GM18498 (cell line): Measurements from ENCODE around the gene DCLK2.

Source experiments
- ATAC-seq: cut with Tn5 transposase; IDR thresholded peaks from one replicate; pipeline ENCODE4 v1.9.1; 2021; ENCODE audit warnings: mild to moderate bottlenecking, moderate library complexity; ENCODE audit not compliant: unreplicated experiment

Gene DCLK2

GRCh38 chr4:150234246-150234645, 156.0 kb downstream of the DCLK2 start:
- no peak for ATAC-seq

- no peak for ATAC-seq
These were observed 157.1 kb downstream of the DCLK2 start for GRCh38 chr4:150235317-150235716.

DNA sequence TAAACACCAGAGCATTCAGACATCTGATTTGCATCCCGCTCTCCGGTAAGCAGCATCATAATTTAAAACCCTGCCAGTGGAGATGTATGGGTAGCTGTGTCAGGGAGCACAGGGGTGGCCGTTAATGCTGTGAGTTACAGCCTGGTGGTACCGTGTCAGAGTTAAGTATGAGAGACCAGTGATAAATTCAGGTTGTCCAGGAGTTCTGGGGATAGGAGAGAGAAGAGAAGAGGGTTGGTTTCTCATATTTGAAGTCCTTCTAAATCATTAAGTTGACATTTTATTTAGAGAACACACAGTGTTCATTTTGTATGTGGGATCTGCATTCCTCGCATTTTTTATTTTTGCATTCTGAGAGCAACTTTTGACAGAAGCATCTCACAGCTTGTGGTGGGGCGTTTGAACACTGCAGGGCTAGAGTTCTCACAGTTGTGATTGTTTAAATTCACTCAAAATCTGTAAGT, 157.6 kb downstream of the DCLK2 start:
- ATAC-seq: no peak

DNA sequence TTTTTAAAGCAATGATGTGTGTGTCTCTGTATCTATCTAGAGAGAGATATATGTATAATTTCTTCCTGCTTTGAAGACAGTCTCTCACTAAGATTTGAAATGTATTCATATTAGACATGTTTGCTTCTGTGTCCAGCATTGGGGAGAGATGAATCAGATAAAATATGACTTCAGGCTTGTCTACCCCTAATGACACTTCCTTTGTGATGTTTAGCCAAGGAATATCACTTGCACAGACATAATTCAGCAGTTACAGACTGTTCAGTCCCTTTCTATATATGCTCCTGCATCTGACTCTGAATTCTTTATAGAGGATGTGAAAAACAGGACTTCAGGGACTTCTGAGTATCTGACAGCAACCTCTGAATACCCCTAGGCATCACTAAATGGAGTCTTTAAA, 158.4 kb downstream of the DCLK2 start:
- no peak for ATAC-seq

GRCh38 chr4:150237110-150237872, 159.0 kb downstream of the DCLK2 start:
- ATAC-seq: no peak

GRCh38 chr4:150238591-150238990, 160.3 kb downstream of the DCLK2 start:
- no peak for ATAC-seq

DNA sequence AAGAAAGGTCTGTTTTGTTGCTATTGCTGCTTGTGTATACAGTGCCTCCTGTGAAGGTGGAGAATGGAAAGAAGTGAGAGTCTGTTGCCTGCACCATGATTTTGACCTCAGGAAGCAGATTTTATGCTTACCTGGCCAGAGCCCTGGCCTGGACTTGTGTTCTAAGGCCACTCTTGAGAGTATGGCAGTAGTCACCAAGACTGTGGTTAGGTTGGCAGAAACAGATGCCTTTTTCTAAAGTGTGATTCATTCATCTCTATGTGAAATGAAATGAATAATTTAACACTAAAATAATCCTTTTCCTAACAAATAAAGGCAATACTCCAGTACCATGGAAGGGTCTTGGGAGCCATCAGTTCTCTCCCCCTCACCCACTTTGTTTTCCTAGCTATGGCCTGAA, 161.8 kb downstream of the DCLK2 start:
- ATAC-seq: no peak

GRCh38 chr4:150242820-150243458, 164.7 kb downstream of the DCLK2 start:
- peak; percentile 53 for ATAC-seq

GRCh38 chr4:150243932-150244331, 165.7 kb downstream of the DCLK2 start:
- no peak for ATAC-seq

DNA sequence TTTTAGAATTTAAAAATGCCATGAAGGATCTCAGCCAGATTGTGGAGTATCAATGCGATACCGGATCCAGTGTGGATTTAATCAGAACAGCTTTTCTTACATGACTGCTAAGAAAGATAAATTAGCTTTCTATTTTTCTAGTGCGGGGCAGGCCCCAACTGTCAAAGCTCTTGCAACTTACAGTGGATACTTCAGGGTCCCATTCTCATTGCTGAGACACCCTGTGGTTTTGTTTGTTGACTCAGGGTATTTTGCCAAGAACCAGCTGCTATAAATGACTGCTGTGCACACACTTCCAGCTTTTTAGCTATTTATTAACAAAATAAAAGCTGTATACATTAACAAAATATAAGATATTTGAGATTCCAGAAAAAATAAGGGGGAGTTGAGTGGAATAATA, 166.4 kb downstream of the DCLK2 start:
- ATAC-seq: no peak

- ATAC-seq: no peak
These were observed 168.9 kb downstream of the DCLK2 start for GRCh38 chr4:150247184-150247583.

DNA sequence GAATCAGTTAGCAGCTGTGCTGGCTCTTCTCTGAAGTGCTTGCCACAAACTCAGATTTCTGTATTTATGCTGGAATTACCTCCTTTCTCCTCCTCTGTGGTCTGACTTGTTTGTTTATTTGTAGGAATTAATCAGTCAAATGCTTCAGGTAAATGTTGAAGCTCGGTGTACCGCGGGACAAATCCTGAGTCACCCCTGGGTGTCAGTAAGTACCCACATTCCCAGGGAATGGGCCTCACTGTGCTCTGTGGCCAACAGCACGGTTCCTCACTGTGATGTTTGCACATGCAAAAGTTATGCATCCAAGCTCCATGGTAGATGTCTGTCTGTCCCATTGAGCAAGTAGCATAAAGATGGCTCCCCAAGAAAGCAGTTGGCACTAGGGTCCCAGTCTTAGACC, 169.9 kb downstream of the DCLK2 start:
- ATAC-seq: no peak

DNA sequence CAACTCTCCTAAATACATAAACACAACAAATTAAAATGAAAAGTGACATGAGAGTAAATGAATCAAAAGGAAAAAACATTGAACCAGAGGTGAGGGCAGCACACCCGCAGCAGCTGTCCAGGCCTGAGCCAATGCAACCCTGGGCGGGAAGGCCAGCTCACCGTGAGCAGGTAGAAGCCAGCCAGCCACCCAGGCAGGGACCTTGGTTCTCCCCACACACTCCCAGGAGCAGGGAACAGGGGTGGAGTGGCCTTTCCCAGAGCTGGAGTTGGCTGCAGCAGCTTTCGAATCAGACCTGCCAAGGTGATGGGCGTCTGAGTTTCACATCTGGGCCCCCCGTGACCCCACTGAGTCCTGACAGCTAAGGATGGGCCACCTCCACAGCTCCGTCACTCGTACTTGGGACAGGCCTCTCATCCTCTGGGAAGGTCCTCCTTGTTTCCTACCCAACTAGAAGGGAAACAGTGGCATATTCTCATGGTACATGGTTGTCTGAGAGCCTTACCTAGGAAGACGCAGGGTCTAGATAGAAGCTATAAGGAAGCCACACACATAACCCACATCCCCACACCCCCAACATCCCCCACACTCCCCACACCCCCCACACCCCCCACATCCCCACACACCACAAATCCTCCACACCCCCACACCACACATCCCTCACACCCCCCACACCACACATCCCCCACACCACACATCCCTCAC, 172.2 kb downstream of the DCLK2 start:
- no peak for ATAC-seq

GRCh38 chr4:150250998-150251651, 172.9 kb downstream of the DCLK2 start:
- ATAC-seq: no peak

DNA sequence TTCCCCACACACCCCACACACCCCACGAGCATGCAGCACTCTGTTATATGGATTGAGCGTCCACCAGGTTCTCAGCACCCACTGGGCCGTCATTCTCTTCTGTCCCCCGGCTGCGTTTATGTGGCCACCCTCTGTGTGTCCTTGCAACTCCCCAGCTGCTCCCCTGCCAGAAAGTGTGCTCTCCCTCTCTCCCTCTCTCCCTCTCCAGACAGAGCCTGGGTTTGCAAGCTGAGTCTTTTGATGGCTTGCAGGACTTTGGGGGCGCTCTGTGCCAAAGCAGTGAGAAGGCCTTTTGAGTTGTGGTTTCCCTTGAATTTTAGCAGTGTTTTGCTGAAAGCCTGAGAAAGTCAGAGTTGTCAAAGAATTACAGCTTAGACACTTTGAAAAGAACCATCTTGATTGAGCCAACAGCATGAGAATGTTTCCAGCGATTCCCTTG, 173.5 kb downstream of the DCLK2 start:
- ATAC-seq: no peak

- ATAC-seq: no peak
These were observed 174.1 kb downstream of the DCLK2 start for GRCh38 chr4:150252306-150252705.

GRCh38 chr4:150252741-150253140, 174.5 kb downstream of the DCLK2 start:
- no peak for ATAC-seq

GRCh38 chr4:150253416-150253815, 175.2 kb downstream of the DCLK2 start:
- ATAC-seq: no peak

DNA sequence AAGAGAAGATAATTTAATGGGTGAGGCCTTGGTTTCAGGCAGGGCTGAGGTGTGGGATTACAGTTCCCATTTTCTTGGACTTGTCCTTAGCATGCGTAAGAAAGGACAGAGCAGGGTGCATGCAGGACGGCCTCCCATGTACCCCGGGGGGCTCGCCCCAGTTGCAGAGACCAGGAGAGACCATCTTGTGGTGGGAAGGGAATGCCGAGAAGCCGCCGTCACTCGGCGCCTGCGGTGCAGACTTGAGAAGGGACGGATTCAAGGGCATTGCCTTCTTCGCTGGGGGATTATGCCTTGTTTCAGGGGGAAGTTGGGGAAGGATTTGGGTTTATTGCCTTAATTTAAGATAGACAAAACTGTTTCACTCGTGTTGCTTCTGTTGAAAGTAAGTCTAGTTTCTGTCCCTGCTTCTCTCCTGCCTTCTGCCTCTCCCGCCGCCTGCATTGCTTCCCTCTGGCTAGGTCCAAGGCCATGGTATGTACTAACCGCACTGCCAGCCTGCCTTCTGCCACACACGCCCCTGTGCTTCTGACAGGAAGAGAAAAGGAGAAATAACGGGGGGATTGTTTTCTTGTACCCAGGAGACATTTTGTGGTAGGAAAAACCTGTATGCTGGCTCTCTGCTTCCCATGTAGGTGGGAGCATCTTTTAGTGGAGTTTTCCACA, 175.9 kb downstream of the DCLK2 start:
- ATAC-seq: no peak

DNA sequence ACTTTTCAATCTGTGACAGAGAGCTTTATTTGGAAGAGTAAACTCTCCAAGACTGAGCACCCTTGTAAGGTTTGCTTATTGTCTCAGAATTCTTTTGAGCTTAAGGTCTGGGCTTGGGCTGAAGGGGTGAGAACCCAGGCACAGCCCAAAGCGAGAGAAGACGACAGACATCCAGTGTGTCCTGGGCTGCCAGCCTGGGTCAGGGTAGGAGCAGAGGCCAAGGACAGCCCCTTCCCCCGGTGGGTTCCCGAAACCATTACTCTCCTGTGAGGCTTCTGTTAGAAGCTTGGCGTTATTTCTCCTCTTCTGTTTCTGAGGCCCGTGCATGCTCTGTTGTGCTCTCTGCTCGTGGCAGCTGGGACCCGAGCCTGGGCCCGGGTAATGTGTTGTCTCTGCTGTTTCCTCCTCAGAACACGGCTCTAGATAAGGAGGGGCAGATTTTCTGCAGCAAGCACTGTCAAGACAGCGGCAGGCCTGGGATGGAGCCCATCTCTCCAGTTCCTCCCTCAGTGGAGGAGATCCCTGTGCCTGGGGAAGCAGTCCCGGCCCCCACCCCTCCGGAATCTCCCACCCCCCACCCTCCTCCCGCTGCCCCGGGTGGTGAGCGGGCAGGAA, 177.5 kb downstream of the DCLK2 start:
- no peak for ATAC-seq
